HepG2 (cell line): Measurements from ENCODE around the gene LZTR1. TPM values are rescaled to one million over a fixed set of nuclear protein-coding genes. Genes with fewer than 3 reads are reported as not detected.
A peak's percentile ranks its signal among the peaks of the same experiment; 100 is the strongest.

Experiments
- ARNT2 ChIP-seq: sonication (generic); formaldehyde crosslinking; IDR thresholded peaks from 2 replicates; pipeline ENCODE4 v1.8.0; 2022; ENCODE audit warnings: mild to moderate bottlenecking, low read depth, missing genetic modification reagents, moderate library complexity
- FLYWCH1 ChIP-seq: sonication (generic); formaldehyde crosslinking; IDR thresholded peaks from 2 replicates; pipeline ENCODE4 v1.8.1; 2023; ENCODE audit warnings: mild to moderate bottlenecking, missing genetic modification reagents
- GABPB1 ChIP-seq: IDR thresholded peaks from 2 replicates; pipeline ENCODE4 v1.6.1; 2016; ENCODE audit warnings: mild to moderate bottlenecking, missing genetic modification reagents, moderate library complexity, missing compliant biosample characterization
- HOXA5 ChIP-seq: sonication (generic); formaldehyde crosslinking; IDR thresholded peaks from 2 replicates; pipeline ENCODE4 v1.4.0; 2020; ENCODE audit warnings: missing genetic modification reagents
- MTF2 ChIP-seq: sonication (generic); formaldehyde crosslinking; IDR thresholded peaks from 2 replicates; pipeline ENCODE4 v1.5.0; 2020; ENCODE audit warnings: missing genetic modification reagents, borderline replicate concordance
- POLR2A ChIP-seq, 2 experiments: IDR thresholded peaks; 2 replicates each; pipeline ENCODE4 v1.6.1; 2011; ENCODE audit warnings: low read depth in 2 of 2, low read length in 2 of 2, mild to moderate bottlenecking in 1 of 2, moderate library complexity in 1 of 2; ENCODE audit not compliant: insufficient read depth in 1 of 2
- SP1 ChIP-seq, 2 experiments: fragments of 450-650 bp in 1 of 2; sonication (generic) in 1 of 2; formaldehyde crosslinking in 1 of 2; IDR thresholded peaks; 2 replicates each; pipeline versions ENCODE4 v1.4.0 to v1.6.1; 2016 to 2020; ENCODE audit warnings: missing genetic modification reagents in 1 of 2
- SP140L ChIP-seq: sonication (generic); formaldehyde crosslinking; IDR thresholded peaks from 2 replicates; pipeline ENCODE4 v1.4.0; 2020; ENCODE audit warnings: missing genetic modification reagents, borderline replicate concordance
- TCF7 ChIP-seq: sonication (generic); IDR thresholded peaks from 2 replicates; pipeline ENCODE4 v1.6.1; 2016; ENCODE audit warnings: antibody characterized with exemption, low read depth
- ZNF501 ChIP-seq: sonication (generic); formaldehyde crosslinking; IDR thresholded peaks from 2 replicates; pipeline ENCODE4 v1.5.1; 2020; ENCODE audit warnings: mild to moderate bottlenecking, moderate library complexity, missing genetic modification reagents
- ZNF556 ChIP-seq: sonication (generic); formaldehyde crosslinking; IDR thresholded peaks from 2 replicates; pipeline ENCODE4 v1.4.0; 2020; ENCODE audit warnings: mild to moderate bottlenecking, missing genetic modification reagents, borderline replicate concordance
- ZNF720 ChIP-seq: sonication (generic); formaldehyde crosslinking; IDR thresholded peaks from 2 replicates; pipeline ENCODE4 v1.4.0; 2020; ENCODE audit warnings: missing genetic modification reagents
- polyA plus RNA-seq, 8 experiments: library from polyadenylated mRNA; depleted of rRNA in 3 of 8; stranded (reverse) in 7 of 8; unstranded in 1 of 8; fragments of >200 nt; fragmentation: Illumina TruSeq in 4 of 8; extraction: Trizol in 4 of 8; gene quantifications; 2 replicates each; pipeline versions ENCODE4 v1.2.1 to v1.2.3, GENCODE V29; 2011 to 2016; ENCODE audit warnings: low read depth in 4 of 8, missing spikeins in 1 of 8, mixed read lengths in 1 of 8; ENCODE audit not compliant: insufficient read depth in 1 of 8
- total RNA-seq, 5 experiments: library from RNA; depleted of rRNA; stranded (reverse); fragments of >200 nt; fragmentation: Illumina TruSeq; extraction: Trizol; gene quantifications; 2 replicates each; pipeline ENCODE4 v1.2.3, GENCODE V29; 2016; ENCODE audit warnings: low read depth in 1 of 5
- TF ChIP-seq, protein P1 (sequence below), 2 experiments: fragments of 450-650 bp in 1 of 2; sonication (generic) in 1 of 2; formaldehyde crosslinking in 1 of 2; IDR thresholded peaks; 2 replicates each; pipeline versions ENCODE4 v1.6.1 to v1.8.0; 2016 to 2022; ENCODE audit warnings: antibody characterized with exemption in 1 of 2, mild to moderate bottlenecking in 1 of 2, missing genetic modification reagents in 1 of 2
- TF ChIP-seq, protein P2 (sequence below): sonication (generic); formaldehyde crosslinking; IDR thresholded peaks from 2 replicates; pipeline ENCODE4 v1.5.0; 2020; ENCODE audit warnings: missing genetic modification reagents
- TF ChIP-seq, protein P3 (sequence below): sonication (generic); formaldehyde crosslinking; IDR thresholded peaks from 2 replicates; pipeline ENCODE4 v1.8.1; 2023; ENCODE audit warnings: mild to moderate bottlenecking, inconsistent platforms, moderate library complexity, missing genetic modification reagents, borderline replicate concordance
- TF ChIP-seq, protein P4 (sequence below): sonication (generic); formaldehyde crosslinking; conservative IDR thresholded peaks from 2 replicates; pipeline ENCODE4 v1.4.0; 2020; ENCODE audit warnings: missing genetic modification reagents

Gene LZTR1
- total and polyA plus RNA-seq, 2 of the 13 experiments (the other 11 are each of a cell fraction or from before 2014, with no cell fraction given) = 21.8 to 22.4 TPM

DNA sequence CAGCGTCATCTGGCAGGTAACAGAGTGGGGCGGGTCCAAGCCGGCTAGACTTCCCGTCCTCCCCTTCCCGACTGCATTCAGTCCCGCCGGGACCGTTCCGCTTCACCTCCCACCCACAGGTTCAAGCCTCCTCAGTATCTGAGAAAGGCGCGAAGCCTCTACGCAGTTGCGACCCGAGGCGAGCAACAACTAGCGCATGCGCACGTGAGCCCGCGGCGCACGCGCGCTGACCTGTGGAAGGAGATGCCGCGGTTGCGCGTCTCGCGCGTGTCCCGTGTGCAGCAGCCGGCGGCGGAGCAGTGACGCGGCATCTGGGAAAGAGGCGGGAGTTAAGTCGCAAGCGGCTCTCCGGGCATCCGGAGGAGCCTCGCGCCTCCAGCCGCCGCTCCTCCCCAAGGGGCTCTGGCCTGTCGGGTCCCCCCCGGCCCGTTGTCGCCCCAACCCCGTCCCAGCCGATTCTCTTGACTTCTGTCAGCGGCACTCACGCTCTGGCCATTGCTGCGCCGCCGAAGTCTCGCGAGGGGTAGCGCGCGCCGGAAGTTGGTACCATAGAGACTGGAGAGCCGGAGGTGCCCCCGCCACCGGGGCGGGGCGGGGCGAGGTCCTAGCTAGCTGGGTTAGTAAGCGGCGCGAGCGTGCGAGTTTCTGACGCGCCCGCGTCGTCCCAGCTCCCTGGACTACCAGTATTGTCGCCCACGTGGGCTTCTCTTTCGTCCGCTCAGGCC lies 19.7 kb downstream of the LZTR1 start, which contains the start of gene THAP7 (continued):
- TF ChIP-seq, protein P1, sequence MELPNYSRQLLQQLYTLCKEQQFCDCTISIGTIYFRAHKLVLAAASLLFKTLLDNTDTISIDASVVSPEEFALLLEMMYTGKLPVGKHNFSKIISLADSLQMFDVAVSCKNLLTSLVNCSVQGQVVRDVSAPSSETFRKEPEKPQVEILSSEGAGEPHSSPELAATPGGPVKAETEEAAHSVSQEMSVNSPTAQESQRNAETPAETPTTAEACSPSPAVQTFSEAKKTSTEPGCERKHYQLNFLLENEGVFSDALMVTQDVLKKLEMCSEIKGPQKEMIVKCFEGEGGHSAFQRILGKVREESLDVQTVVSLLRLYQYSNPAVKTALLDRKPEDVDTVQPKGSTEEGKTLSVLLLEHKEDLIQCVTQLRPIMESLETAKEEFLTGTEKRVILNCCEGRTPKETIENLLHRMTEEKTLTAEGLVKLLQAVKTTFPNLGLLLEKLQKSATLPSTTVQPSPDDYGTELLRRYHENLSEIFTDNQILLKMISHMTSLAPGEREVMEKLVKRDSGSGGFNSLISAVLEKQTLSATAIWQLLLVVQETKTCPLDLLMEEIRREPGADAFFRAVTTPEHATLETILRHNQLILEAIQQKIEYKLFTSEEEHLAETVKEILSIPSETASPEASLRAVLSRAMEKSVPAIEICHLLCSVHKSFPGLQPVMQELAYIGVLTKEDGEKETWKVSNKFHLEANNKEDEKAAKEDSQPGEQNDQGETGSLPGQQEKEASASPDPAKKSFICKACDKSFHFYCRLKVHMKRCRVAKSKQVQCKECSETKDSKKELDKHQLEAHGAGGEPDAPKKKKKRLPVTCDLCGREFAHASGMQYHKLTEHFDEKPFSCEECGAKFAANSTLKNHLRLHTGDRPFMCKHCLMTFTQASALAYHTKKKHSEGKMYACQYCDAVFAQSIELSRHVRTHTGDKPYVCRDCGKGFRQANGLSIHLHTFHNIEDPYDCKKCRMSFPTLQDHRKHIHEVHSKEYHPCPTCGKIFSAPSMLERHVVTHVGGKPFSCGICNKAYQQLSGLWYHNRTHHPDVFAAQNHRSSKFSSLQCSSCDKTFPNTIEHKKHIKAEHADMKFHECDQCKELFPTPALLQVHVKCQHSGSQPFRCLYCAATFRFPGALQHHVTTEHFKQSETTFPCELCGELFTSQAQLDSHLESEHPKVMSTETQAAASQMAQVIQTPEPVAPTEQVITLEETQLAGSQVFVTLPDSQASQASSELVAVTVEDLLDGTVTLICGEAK (IDR thresholded peaks at IDR 0.05) = no peak
- TF ChIP-seq, protein P1 (CRISPR knock-in tag; IDR thresholded peaks at IDR 0.05) = peak; percentile 65
- TF ChIP-seq TCF7 = no peak
- peak; percentile 91 for TF ChIP-seq ZNF501 (CRISPR knock-in tag)
- TF ChIP-seq SP1 (IDR thresholded peaks at IDR 0.05) = no peak
- TF ChIP-seq SP1 (CRISPR knock-in tag; IDR thresholded peaks at IDR 0.05) = peak; percentile 30; the same call in 1 of the 2 replicates
- no peak for TF ChIP-seq ZNF720
- TF ChIP-seq, protein P2, sequence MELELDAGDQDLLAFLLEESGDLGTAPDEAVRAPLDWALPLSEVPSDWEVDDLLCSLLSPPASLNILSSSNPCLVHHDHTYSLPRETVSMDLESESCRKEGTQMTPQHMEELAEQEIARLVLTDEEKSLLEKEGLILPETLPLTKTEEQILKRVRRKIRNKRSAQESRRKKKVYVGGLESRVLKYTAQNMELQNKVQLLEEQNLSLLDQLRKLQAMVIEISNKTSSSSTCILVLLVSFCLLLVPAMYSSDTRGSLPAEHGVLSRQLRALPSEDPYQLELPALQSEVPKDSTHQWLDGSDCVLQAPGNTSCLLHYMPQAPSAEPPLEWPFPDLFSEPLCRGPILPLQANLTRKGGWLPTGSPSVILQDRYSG = no peak
- TF ChIP-seq GABPB1 (CRISPR knock-in tag) = peak; percentile 97
- peak; percentile 68; the same call in 1 of the 2 replicates for TF ChIP-seq HOXA5 (CRISPR knock-in tag)
- peak; percentile 72 for TF ChIP-seq ARNT2 (CRISPR knock-in tag)
- TF ChIP-seq ZNF556 (CRISPR knock-in tag) = no peak
- TF ChIP-seq, protein P3, sequence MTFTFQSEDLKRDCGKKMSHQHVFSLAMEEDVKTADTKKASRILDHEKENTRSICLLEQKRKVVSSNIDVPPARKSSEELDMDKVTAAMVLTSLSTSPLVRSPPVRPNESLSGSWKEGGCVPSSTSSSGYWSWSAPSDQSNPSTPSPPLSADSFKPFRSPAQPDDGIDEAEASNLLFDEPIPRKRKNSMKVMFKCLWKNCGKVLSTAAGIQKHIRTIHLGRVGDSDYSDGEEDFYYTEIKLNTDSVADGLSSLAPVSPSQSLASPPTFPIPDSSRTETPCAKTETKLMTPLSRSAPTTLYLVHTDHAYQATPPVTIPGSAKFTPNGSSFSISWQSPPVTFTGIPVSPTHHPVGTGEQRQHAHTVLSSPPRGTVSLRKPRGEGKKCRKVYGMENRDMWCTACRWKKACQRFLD (CRISPR knock-in tag) = peak; percentile 89
- TF ChIP-seq FLYWCH1 (CRISPR knock-in tag) = peak; percentile 93; the same call in 1 of the 2 replicates
- TF ChIP-seq, protein P4, sequence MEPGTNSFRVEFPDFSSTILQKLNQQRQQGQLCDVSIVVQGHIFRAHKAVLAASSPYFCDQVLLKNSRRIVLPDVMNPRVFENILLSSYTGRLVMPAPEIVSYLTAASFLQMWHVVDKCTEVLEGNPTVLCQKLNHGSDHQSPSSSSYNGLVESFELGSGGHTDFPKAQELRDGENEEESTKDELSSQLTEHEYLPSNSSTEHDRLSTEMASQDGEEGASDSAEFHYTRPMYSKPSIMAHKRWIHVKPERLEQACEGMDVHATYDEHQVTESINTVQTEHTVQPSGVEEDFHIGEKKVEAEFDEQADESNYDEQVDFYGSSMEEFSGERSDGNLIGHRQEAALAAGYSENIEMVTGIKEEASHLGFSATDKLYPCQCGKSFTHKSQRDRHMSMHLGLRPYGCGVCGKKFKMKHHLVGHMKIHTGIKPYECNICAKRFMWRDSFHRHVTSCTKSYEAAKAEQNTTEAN (CRISPR knock-in tag) = peak; percentile 8; the same call in 1 of the 2 replicates
- peak; percentile 83 to 85 for TF ChIP-seq POLR2A (IDR thresholded peaks at IDR 0.05; ENCODE audit: insufficient read depth in 1 of 2, low read depth in 2 of 2, low read length in 2 of 2)
- TF ChIP-seq MTF2 = peak; percentile 82; the same call in 1 of the 2 replicates
- no peak for TF ChIP-seq SP140L (CRISPR knock-in tag)
